Spinal cord (tissue), 10 donors: Measurements from ENCODE around the gene TSPAN15. TPM values are rescaled to one million over a fixed set of nuclear protein-coding genes. Genes with fewer than 3 reads are reported as not detected.

Experiments
- DNase-seq, 6 donors: peaks; one replicate each; pipeline versions ENCODE4 v3.0.0 to v3.0.0-alpha.2; 2013 to 2015; ENCODE audit warnings: low spot score in 6 of 6, low read depth in 4 of 6
- H3K27ac ChIP-seq: one replicate; pipeline ENCODE4 v1.5.1; 2013; ENCODE audit warnings: low read depth, low read length, control low read depth
- H3K27me3 ChIP-seq: one replicate; pipeline ENCODE4 v1.6.1; 2013; ENCODE audit warnings: low read length; ENCODE audit not compliant: control insufficient read depth, insufficient read depth
- H3K36me3 ChIP-seq: one replicate; pipeline ENCODE4 v1.6.1; 2013; ENCODE audit warnings: low read length; ENCODE audit not compliant: control insufficient read depth, insufficient read depth
- H3K4me1 ChIP-seq: one replicate; pipeline ENCODE4 v1.6.1; 2013; ENCODE audit warnings: low read length; ENCODE audit not compliant: control insufficient read depth, insufficient read depth
- H3K4me3 ChIP-seq: one replicate; pipeline ENCODE4 v1.5.1; 2013; ENCODE audit warnings: low read depth, low read length, control low read depth
- H3K9me3 ChIP-seq: one replicate; pipeline ENCODE4 v1.6.1; 2013; ENCODE audit warnings: low read length; ENCODE audit not compliant: control insufficient read depth, insufficient read depth
- WGBS: methylation state at CpG from one replicate; pipeline ENCODE4 v1.1.5; 2013; ENCODE audit warnings: missing lambda C conversion rate; ENCODE audit not compliant: insufficient coverage; 5-methylcytosine and 5-hydroxymethylcytosine counted together
- polyA plus RNA-seq, 2 donors: library from polyadenylated mRNA; unstranded; fragments of 120-200 nt; gene quantifications; one replicate each; pipeline ENCODE4 v1.2.1, GENCODE V29; 2013; ENCODE audit not compliant: insufficient read length in 2 of 2
- total RNA-seq, 2 donors: library from RNA; depleted of rRNA in 1 of 2; stranded (reverse); fragments of 120-200 nt in 1 of 2; fragments of >200 nt in 1 of 2; gene quantifications; one replicate each; pipeline versions ENCODE4 v1.2.3 to v1.2.4, GENCODE V29; 2013 to 2014
- donor health status: healthy.

Gene TSPAN15
- total and polyA plus RNA-seq, 4 donors: 23.0 to 42.7 (median 26.5) TPM

DNA sequence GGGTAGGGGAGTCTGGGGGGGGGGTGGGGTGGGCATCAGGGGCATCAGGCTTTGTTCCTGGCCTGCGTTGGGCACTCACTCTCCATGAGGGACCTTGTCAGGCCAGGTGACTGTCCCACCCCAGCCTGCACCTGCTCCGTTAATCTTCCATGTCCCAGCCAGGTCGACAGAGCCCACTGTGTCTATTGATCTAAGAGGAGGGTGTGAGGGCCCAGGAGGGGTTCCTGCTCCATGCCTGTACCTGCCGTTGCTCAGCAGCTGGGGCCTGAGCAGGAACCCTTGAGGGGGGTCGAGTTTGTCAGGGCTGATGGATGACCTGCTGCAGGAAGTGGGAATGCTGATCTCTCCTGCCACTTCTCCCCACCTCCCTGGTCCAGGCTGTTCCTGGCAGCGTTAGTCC, 103.3 kb downstream of the TSPAN15 start:
- H3K36me3 ChIP-seq: no peaks in the 10 kb centered on the region
- H3K4me3 ChIP-seq: no peak overlapping the region
- H3K27ac ChIP-seq: no peak overlapping the region
- peaks cover 5% of the 10 kb centered on the region for H3K4me1 ChIP-seq
- peaks cover 22% of the 10 kb centered on the region for H3K27me3 ChIP-seq
- no peak for DNase-seq
- H3K9me3 ChIP-seq: peaks cover 5% of the 10 kb centered on the region
- WGBS: 40% methylated on average over 4 of the region's 6 CpGs

Other genes starting within 250 kb of the TSPAN15 start
- 1 to 10 TPM in 1 of 2 donors, under 1 TPM in 1; 0.89 to 1.5 TPM for gene HKDC1, start 231.1 kb upstream of the TSPAN15 start, total RNA-seq
- gene HKDC1, start 231.1 kb upstream of the TSPAN15 start, polyA plus RNA-seq: 1 to 10 TPM; 1.9 to 2.2 TPM
- gene HK1, start 173.0 kb upstream of the TSPAN15 start, total RNA-seq: 100 to 1,000 TPM in 1 of 2 donors, 10 to 100 TPM in 1; 53.9 to 109 TPM
- gene HK1, start 173.0 kb upstream of the TSPAN15 start, polyA plus RNA-seq: 100 to 1,000 TPM; 142 to 144 TPM
- under 1 TPM; 0.10 to 0.28 TPM for gene TACR2, start 34.5 kb upstream of the TSPAN15 start, total RNA-seq
- gene TACR2, start 34.5 kb upstream of the TSPAN15 start, polyA plus RNA-seq: 1 to 10 TPM; 1.8 TPM
- gene NEUROG3, start 122.0 kb downstream of the TSPAN15 start, total RNA-seq: not detected
- under 1 TPM in 1 of 2 donors, not detected in 1; 0.19 TPM for gene NEUROG3, start 122.0 kb downstream of the TSPAN15 start, polyA plus RNA-seq
- 1 to 10 TPM; 5.1 to 9.8 TPM for gene FAM241B, start 178.8 kb downstream of the TSPAN15 start, total RNA-seq
- 10 to 100 TPM; 40.1 to 45.0 TPM for gene FAM241B, start 178.8 kb downstream of the TSPAN15 start, polyA plus RNA-seq